GM12878 (cell line): ENCODE results near the gene TMEM171. TPM values are rescaled to one million over a fixed set of nuclear protein-coding genes. Genes with fewer than 3 reads are reported as not detected.

Experiments used
- ATAC-seq: fragments of 200-7000 bp; cut with Tn5 transposase; 3 replicates; pipeline ENCODE4 v1.9.1; 2020; ENCODE audit warnings: mild to moderate bottlenecking, moderate library complexity
- BruUV-seq: library from RNA; stranded (reverse); fragments of 400-500 nt; replicated peaks from 2 replicates; lab custom pipeline; 2021; lab: Mats Ljungman, UMichigan
- CTCF ChIA-PET: fragments of 300-600 bp; sonication (Branson Sonifier 250); formaldehyde crosslinking; extraction: SDS; loops from one replicate; lab custom pipeline; 2021; ENCODE audit warnings: inconsistent platforms; lab: Yijun Ruan, JAX
- POLR2A ChIA-PET: fragments of 350-600 bp; formaldehyde crosslinking; extraction: SDS; loops from one replicate; lab custom pipeline; 2021; ENCODE audit warnings: inconsistent platforms; lab: Charles Lee
- RAD21 ChIA-PET: fragments of 300-600 bp; sonication (Branson Sonifier 250); formaldehyde crosslinking; loops from one replicate; lab custom pipeline; 2023; ENCODE audit warnings: antibody characterized with exemption; ENCODE audit not compliant: unreplicated experiment; lab: Charles Lee
- SMC1A ChIA-PET: fragments of 300-600 bp; sonication (Branson Sonifier 250); formaldehyde crosslinking; loops from one replicate; lab custom pipeline; 2023; ENCODE audit not compliant: unreplicated experiment, uncharacterized antibody; lab: Charles Lee
- DNase-seq: peaks from one replicate; pipeline ENCODE4 v3.0.0-alpha.2; 2011; ENCODE audit warnings: low read depth, low spot score
- FAIRE-seq: peaks from 3 replicates; lab custom pipeline; 2011; peaks lifted over from hg19 to GRCh38; lab: Jason Lieb, UNC
- H2AFZ ChIP-seq: 2 replicates; pipeline ENCODE4 v1.6.0; 2011; ENCODE audit warnings: low read depth, low read length, control low read depth; ENCODE audit not compliant: control insufficient read depth
- H3K27ac ChIP-seq: 2 replicates; pipeline ENCODE4 v1.5.1; 2011; ENCODE audit warnings: control low read depth; ENCODE audit not compliant: control insufficient read depth, insufficient read depth
- H3K27me3 ChIP-seq, 2 experiments: replicated peaks in 1 of 2; 2 replicates each; pipeline versions ENCODE4 v1.6.0 to v1.6.1; 2011; ENCODE audit warnings: low read length in 1 of 2; ENCODE audit not compliant: control insufficient read depth in 2 of 2, insufficient read depth in 2 of 2
- H3K36me3 ChIP-seq, 2 experiments: 2 replicates each; pipeline ENCODE4 v1.5.1; 2011; ENCODE audit warnings: low read length in 1 of 2; ENCODE audit not compliant: control insufficient read depth in 2 of 2, insufficient read depth in 2 of 2
- H3K4me1 ChIP-seq: 2 replicates; pipeline ENCODE4 v1.6.1; 2011; ENCODE audit warnings: mild to moderate bottlenecking, low read length, moderate library complexity, mixed read lengths; ENCODE audit not compliant: control insufficient read depth, insufficient read depth
- H3K4me2 ChIP-seq: 2 replicates; pipeline ENCODE4 v1.6.0; 2011; ENCODE audit warnings: control low read depth; ENCODE audit not compliant: control insufficient read depth, insufficient read depth
- H3K4me3 ChIP-seq: fragments of 200-600 bp; sonication (generic); 2 replicates; pipeline ENCODE4 v1.5.1; 2016
- H3K79me2 ChIP-seq: 2 replicates; pipeline ENCODE4 v1.6.0; 2011; ENCODE audit warnings: low read length; ENCODE audit not compliant: control insufficient read depth, insufficient read depth
- H3K9ac ChIP-seq: 2 replicates; pipeline ENCODE4 v1.8.0; 2011; ENCODE audit warnings: low read length, control low read depth, mixed read lengths; ENCODE audit not compliant: control insufficient read depth, insufficient read depth
- H3K9me3 ChIP-seq: replicated peaks from 3 replicates; pipeline ENCODE4 v1.5.1; 2011; ENCODE audit warnings: mild to moderate bottlenecking, low read length; ENCODE audit not compliant: control insufficient read depth, insufficient read depth
- H4K20me1 ChIP-seq: 2 replicates; pipeline ENCODE4 v1.6.0; 2011; ENCODE audit not compliant: control insufficient read depth, insufficient read depth
- ASH2L ChIP-seq: fragments of 300-600, 200-600 bp; sonication (generic); IDR thresholded peaks from 2 replicates; pipeline ENCODE4 v1.6.1; 2017; ENCODE audit warnings: low read depth, mild to moderate bottlenecking, borderline replicate concordance
- BCL11A ChIP-seq: IDR thresholded peaks from 2 replicates; pipeline ENCODE4 v1.6.1; 2011; ENCODE audit warnings: low read depth, low read length
- IRF4 ChIP-seq: IDR thresholded peaks from 2 replicates; pipeline ENCODE4 v1.6.1; 2011; ENCODE audit warnings: low read depth, low read length
- JUNB ChIP-seq: IDR thresholded peaks from 2 replicates; pipeline ENCODE4 v1.6.1; 2016; ENCODE audit warnings: antibody characterized with exemption, mild to moderate bottlenecking
- MTA3 ChIP-seq: IDR thresholded peaks from 2 replicates; pipeline ENCODE4 v1.6.1; 2012; ENCODE audit warnings: low read length, inconsistent platforms, borderline replicate concordance
- NBN ChIP-seq: fragments of 450-650 bp; IDR thresholded peaks from 2 replicates; pipeline ENCODE4 v1.6.1; 2016
- NR2C1 ChIP-seq: fragments of 450-650 bp; IDR thresholded peaks from 2 replicates; pipeline ENCODE4 v1.6.1; 2017; ENCODE audit warnings: antibody characterized with exemption, mild to moderate bottlenecking, moderate library complexity
- SIN3A ChIP-seq: IDR thresholded peaks from 2 replicates; pipeline ENCODE4 v1.6.1; 2012; ENCODE audit warnings: low read depth, low read length, improper control_type of control experiment
- SMARCA5 ChIP-seq: fragments of 450-650 bp; IDR thresholded peaks from 2 replicates; pipeline ENCODE4 v1.6.1; 2017; ENCODE audit warnings: mild to moderate bottlenecking
- TBL1XR1 ChIP-seq: IDR thresholded peaks from 2 replicates; pipeline ENCODE4 v1.6.1; 2012; ENCODE audit warnings: low read depth, low read length, improper control_type of control experiment
- ZBED1 ChIP-seq: IDR thresholded peaks from 2 replicates; pipeline ENCODE4 v1.6.1; 2016; ENCODE audit warnings: borderline replicate concordance
- WGBS: methylation state at CpG from one replicate; pipeline ENCODE4 v1.1.6; 2016; ENCODE audit warnings: low lambda C conversion rate; ENCODE audit not compliant: insufficient replicate concordance, insufficient coverage; ENCODE audit errors: missing lambda C conversion rate; 5-methylcytosine and 5-hydroxymethylcytosine counted together
- in situ Hi-C: fragments of 300-500 bp; cut with MboI; formaldehyde crosslinking; loops from 9 replicates; pipeline ENCODE4 v1.14.3; 2018; ENCODE audit warnings: mixed read lengths
- intact Hi-C: fragments of 100-400 bp; cut with micrococcal nuclease; formaldehyde crosslinking; loops from one replicate; pipeline ENCODE4 v1.14.2; 2022; ENCODE audit not compliant: unreplicated experiment
- polyA plus RNA-seq, 11 experiments: library from polyadenylated mRNA; depleted of rRNA in 4 of 11; unstranded in 6 of 11; stranded (reverse) in 5 of 11; fragments of >200 nt; fragmentation: Nextera tagmentation in 4 of 11; fragmentation: Illumina TruSeq in 1 of 11; extraction: Ambion mirVana in 4 of 11; extraction: Trizol in 1 of 11; gene quantifications; 1 replicate in 1 of 11; 2 replicates in 10 of 11; pipeline versions ENCODE4 v1.2.1 to v1.2.3, GENCODE V29; 2011 to 2016; ENCODE audit warnings: inconsistent platforms in 2 of 11, missing spikeins in 2 of 11, low read depth in 1 of 11
- total RNA-seq, 4 experiments: library from RNA; depleted of rRNA in 3 of 4; stranded (reverse); fragments of >200 nt in 3 of 4; fragmentation: Illumina TruSeq in 1 of 4; extraction: Trizol in 1 of 4; gene quantifications; 2 replicates each; pipeline versions ENCODE4 v1.2.1 to v1.2.3, GENCODE V29; 2013 to 2021
- TF ChIP-seq, protein P1 (sequence below): IDR thresholded peaks from 2 replicates; pipeline ENCODE4 v1.6.1; 2011; ENCODE audit warnings: low read depth, mild to moderate bottlenecking, low read length, moderate library complexity, borderline replicate concordance; ENCODE audit errors: extremely low read depth
- TF ChIP-seq, protein P2 (sequence below): fragments of 450-650 bp; formaldehyde crosslinking; IDR thresholded peaks from 2 replicates; pipeline ENCODE4 v1.5.0; 2022; ENCODE audit warnings: mild to moderate bottlenecking, missing genetic modification characterization

Gene TMEM171
- total and polyA plus RNA-seq, 10 of the 15 experiments (the other 5 are each of a cell fraction or from before 2014, with no cell fraction given): not detected

GRCh38 chr5:73153513-73153912 lies 33.1 kb downstream of the TMEM171 start:
- no peaks in the 10 kb centered on the region for H3K4me1 ChIP-seq
- CTCF ChIA-PET: interaction anchor here (1.5 kb wide), 1 partner anchor 196 kb away, joined by 3 read pairs; no protein-coding TSS in a partner anchor
- FAIRE-seq: no peak

More at GRCh38 chr5:73153513-73153912, 33.1 kb downstream of the TMEM171 start:
- Histone ChIP-seq H3K4me2 (no peak overlapping the region), H2AFZ (no peak overlapping the region), H3K36me3 (no peaks in the 10 kb centered on the region), H3K9me3 (no peaks in the 10 kb centered on the region), H4K20me1 (no peaks in the 10 kb centered on the region), H3K27ac (no peak overlapping the region), H3K27me3 (peaks cover 2 to 3% of the 10 kb centered on the region in 2 experiments; a peak in 2 of 4 replicates), H3K4me3 (no peak overlapping the region), H3K79me2 (no peaks in the 10 kb centered on the region)
- in situ Hi-C loops: no loop called here
- ChIA-PET POLR2A (no interaction called here), SMC1A (interaction anchor here (0.8 to 0.9 kb wide), 2 partner anchors 17 to 27 kb away, joined by 3 to 5 read pairs; no protein-coding TSS in a partner anchor)
- WGBS: 7% methylated on average over 7 of the region's 7 CpGs
- TF ChIP-seq JUNB (no peak), TBL1XR1 (no peak), BCL11A (no peak), ZBED1 (no peak), NR2C1 (no peak), ASH2L (no peak), SMARCA5 (no peak), SIN3A (no peak), IRF4 (no peak), MTA3 (no peak), NBN (no peak)
- TF ChIP-seq, protein P1, sequence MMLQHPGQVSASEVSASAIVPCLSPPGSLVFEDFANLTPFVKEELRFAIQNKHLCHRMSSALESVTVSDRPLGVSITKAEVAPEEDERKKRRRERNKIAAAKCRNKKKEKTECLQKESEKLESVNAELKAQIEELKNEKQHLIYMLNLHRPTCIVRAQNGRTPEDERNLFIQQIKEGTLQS: no peak
- TF ChIP-seq, protein P2, sequence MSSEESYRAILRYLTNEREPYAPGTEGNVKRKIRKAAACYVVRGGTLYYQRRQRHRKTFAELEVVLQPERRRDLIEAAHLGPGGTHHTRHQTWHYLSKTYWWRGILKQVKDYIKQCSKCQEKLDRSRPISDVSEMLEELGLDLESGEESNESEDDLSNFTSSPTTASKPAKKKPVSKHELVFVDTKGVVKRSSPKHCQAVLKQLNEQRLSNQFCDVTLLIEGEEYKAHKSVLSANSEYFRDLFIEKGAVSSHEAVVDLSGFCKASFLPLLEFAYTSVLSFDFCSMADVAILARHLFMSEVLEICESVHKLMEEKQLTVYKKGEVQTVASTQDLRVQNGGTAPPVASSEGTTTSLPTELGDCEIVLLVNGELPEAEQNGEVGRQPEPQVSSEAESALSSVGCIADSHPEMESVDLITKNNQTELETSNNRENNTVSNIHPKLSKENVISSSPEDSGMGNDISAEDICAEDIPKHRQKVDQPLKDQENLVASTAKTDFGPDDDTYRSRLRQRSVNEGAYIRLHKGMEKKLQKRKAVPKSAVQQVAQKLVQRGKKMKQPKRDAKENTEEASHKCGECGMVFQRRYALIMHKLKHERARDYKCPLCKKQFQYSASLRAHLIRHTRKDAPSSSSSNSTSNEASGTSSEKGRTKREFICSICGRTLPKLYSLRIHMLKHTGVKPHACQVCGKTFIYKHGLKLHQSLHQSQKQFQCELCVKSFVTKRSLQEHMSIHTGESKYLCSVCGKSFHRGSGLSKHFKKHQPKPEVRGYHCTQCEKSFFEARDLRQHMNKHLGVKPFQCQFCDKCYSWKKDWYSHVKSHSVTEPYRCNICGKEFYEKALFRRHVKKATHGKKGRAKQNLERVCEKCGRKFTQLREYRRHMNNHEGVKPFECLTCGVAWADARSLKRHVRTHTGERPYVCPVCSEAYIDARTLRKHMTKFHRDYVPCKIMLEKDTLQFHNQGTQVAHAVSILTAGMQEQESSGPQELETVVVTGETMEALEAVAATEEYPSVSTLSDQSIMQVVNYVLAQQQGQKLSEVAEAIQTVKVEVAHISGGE (CRISPR knock-in tag): no peak
- TF ChIP-seq, all 136 proteins: peak for 0
- intact Hi-C loops: no loop called here
- no peak for DNase-seq
- no TSS peak for BruUV-seq
- ATAC-seq: no peak
- RAD21 ChIA-PET: no interaction called here
- no peak overlapping the region for H3K9ac ChIP-seq
